Measurements from ENCODE around the gene SPHK1. TPM values are rescaled to one million over a fixed set of nuclear protein-coding genes. Genes with fewer than 3 reads are reported as not detected.

The SPHK1 gene
- polyA plus RNA-seq, 1 donor from 2014 or later = 2.7 TPM

GRCh38 chr17:76351526-76352071 is 32.8 kb upstream of the SPHK1 start:
- no peak overlapping the region for H3K4me2 ChIP-seq (ENCODE audit: low read length)

DNA sequence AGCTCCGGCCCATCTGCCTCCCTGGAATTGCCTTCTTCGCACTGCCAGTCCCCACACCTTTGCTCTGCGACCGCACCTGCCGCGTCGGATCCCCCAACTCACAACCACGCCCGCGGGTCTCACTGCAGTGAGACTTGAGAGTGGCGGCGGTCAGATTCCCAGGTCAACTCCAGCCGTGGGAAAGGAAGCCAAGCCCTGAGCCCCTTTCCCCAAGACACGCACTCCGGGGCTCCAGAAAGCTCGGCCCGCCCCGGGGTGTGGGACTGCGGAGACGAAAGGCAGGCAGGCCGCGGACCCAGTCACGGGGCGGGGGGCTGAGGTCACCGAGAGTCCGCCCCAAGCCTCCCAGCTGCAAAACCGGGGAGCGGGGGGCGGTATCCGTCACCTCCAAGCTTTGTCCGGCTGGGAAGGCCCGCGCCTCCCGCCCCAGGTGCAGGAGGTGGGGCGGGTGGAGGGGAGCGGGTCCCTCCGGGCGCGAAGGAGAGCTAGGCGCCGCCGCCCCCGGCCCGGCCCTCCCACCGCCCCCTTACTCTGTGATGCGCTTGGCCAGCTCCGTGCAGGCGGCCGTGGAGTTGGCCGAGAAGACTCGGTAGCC is 31.3 kb upstream of the SPHK1 start:
- Histone ChIP-seq H3K27ac (ENCODE audit: low read length) (peak overlapping the region; percentile 78), H3K79me2 (replicated peaks; ENCODE audit: insufficient read depth, low read length) (peaks cover 9% of the 10 kb centered on the region)
- TF ChIP-seq SMC3 (conservative IDR thresholded peaks at IDR 0.05; ENCODE audit: poor library complexity) = no peak
- TF ChIP-seq RAD21 (conservative IDR thresholded peaks at IDR 0.05) = no peak
- no peak for TF ChIP-seq EP300 (conservative IDR thresholded peaks at IDR 0.05; ENCODE audit: poor library complexity, severe bottlenecking)
- no peak for TF ChIP-seq EZH2 (IDR thresholded peaks at IDR 0.05; ENCODE audit: borderline replicate concordance, insufficient read depth, low read length, poor library complexity, severe bottlenecking)

More at GRCh38 chr17:76351526-76352071, 32.8 kb upstream of the SPHK1 start:
- Histone ChIP-seq H3K9ac (ENCODE audit: low read length) (no peak overlapping the region), H3K9me3 (ENCODE audit: low read length) (no peaks in the 10 kb centered on the region), H3K27ac (ENCODE audit: low read length) (no peak overlapping the region), H3K79me2 (replicated peaks; ENCODE audit: insufficient read depth, low read length) (peaks cover 9% of the 10 kb centered on the region), H3K4me3 (ENCODE audit: low read length) (peak overlapping the region; percentile 98), H2AFZ (ENCODE audit: low read depth, low read length) (no peak overlapping the region), H4K20me1 (ENCODE audit: insufficient read depth) (no peaks in the 10 kb centered on the region), H3K27me3 (ENCODE audit: insufficient read depth, low read depth, low read length) (no peaks in the 10 kb centered on the region), H3K36me3 (ENCODE audit: insufficient read depth, low read length) (no peaks in the 10 kb centered on the region), H3F3A (ENCODE audit: insufficient read depth, low read length, poor library complexity, severe bottlenecking) (no peaks in the 10 kb centered on the region), H3K9me2 (ENCODE audit: insufficient read depth, low read length) (no peaks in the 10 kb centered on the region)
- TF ChIP-seq EP300 (conservative IDR thresholded peaks at IDR 0.05; ENCODE audit: poor library complexity, severe bottlenecking) (no peak), REST (IDR thresholded peaks at IDR 0.05; ENCODE audit: borderline replicate concordance) (no peak), POLR2AphosphoS5 (IDR thresholded peaks at IDR 0.05) (no peak), TAF1 (IDR thresholded peaks at IDR 0.05; ENCODE audit: low read depth) (no peak), MXI1 (conservative IDR thresholded peaks at IDR 0.05; ENCODE audit: poor library complexity, severe bottlenecking) (no peak), EZH2 (IDR thresholded peaks at IDR 0.05; ENCODE audit: borderline replicate concordance, insufficient read depth, low read length, poor library complexity, severe bottlenecking) (no peak), RAD21 (conservative IDR thresholded peaks at IDR 0.05) (no peak), SMC3 (conservative IDR thresholded peaks at IDR 0.05; ENCODE audit: poor library complexity) (no peak)
- TF ChIP-seq, protein P1, sequence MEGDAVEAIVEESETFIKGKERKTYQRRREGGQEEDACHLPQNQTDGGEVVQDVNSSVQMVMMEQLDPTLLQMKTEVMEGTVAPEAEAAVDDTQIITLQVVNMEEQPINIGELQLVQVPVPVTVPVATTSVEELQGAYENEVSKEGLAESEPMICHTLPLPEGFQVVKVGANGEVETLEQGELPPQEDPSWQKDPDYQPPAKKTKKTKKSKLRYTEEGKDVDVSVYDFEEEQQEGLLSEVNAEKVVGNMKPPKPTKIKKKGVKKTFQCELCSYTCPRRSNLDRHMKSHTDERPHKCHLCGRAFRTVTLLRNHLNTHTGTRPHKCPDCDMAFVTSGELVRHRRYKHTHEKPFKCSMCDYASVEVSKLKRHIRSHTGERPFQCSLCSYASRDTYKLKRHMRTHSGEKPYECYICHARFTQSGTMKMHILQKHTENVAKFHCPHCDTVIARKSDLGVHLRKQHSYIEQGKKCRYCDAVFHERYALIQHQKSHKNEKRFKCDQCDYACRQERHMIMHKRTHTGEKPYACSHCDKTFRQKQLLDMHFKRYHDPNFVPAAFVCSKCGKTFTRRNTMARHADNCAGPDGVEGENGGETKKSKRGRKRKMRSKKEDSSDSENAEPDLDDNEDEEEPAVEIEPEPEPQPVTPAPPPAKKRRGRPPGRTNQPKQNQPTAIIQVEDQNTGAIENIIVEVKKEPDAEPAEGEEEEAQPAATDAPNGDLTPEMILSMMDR (IDR thresholded peaks at IDR 0.05; ENCODE audit: poor library complexity, severe bottlenecking) = no peak

More for the DNA sequence above, 31.3 kb upstream of the SPHK1 start:
- H3K4me2 ChIP-seq (ENCODE audit: low read length) = peak overlapping the region; percentile 78
- no peaks in the 10 kb centered on the region for H3K9me2 ChIP-seq (ENCODE audit: insufficient read depth, low read length)
- no peaks in the 10 kb centered on the region for H3K9me3 ChIP-seq (ENCODE audit: low read length)
- H3F3A ChIP-seq (ENCODE audit: insufficient read depth, low read length, poor library complexity, severe bottlenecking) = no peaks in the 10 kb centered on the region
- H4K20me1 ChIP-seq (ENCODE audit: insufficient read depth) = no peaks in the 10 kb centered on the region
- H2AFZ ChIP-seq (ENCODE audit: low read depth, low read length) = peak overlapping the region; percentile 89
- H3K4me3 ChIP-seq (ENCODE audit: low read length) = peak overlapping the region; percentile 98
- H3K27me3 ChIP-seq (ENCODE audit: insufficient read depth, low read depth, low read length) = no peaks in the 10 kb centered on the region
- H3K9ac ChIP-seq (ENCODE audit: low read length) = peak overlapping the region; percentile 82
- H3K36me3 ChIP-seq (ENCODE audit: insufficient read depth, low read length) = no peaks in the 10 kb centered on the region

All from neural cell (in vitro differentiated cells).